ENCODE results near the gene FNDC11.

The FNDC11 gene

DNA sequence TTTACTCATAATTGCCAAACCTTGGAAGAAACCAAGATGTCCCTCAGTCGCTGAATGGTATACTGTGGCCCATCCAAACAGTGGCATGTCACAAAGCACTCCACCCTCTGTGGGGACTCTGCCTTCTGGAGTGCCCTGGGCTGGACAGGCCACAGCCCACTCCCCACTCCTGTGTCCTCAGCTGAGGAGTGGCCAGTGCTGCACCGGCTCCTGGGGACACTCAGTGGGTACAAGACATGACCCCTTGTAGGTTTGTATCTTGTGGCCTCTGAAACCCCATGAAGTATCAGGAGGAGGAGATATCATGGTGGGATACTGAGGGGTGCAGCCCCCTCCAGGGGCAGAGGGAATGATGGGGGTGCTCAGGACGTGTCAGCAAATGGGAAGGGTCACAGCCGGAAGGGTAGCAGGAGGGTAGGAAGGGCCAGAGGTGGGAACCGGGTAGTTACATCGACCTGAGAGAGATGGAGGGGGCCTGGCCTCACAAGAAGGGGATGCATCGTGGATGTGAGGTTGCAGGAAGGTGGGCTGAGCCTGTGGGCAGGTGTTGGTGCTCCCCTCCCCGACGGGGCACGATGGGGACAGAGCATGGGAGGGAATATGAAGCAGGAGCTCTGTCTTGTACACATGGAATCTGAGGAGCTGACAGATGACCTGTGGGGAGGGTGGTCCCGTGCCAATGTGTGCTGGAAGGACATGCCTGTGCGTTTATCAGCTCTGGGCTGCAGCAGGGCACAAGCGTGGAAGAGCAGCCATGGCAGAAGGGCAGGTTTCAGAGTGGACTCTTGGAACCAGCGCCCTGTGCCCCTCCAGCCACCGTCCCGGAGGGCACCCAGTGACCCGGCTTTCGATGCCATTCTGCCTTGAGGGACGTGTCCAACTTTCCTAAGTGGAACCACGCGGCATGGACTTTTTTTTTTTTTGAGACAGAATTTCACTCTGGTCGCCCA is 31.9 kb downstream of the FNDC11 start:
- no peak for TF ChIP-seq TAF1 (IDR thresholded peaks at IDR 0.05; ENCODE audit: borderline replicate concordance, insufficient read depth, low read length)

DNA sequence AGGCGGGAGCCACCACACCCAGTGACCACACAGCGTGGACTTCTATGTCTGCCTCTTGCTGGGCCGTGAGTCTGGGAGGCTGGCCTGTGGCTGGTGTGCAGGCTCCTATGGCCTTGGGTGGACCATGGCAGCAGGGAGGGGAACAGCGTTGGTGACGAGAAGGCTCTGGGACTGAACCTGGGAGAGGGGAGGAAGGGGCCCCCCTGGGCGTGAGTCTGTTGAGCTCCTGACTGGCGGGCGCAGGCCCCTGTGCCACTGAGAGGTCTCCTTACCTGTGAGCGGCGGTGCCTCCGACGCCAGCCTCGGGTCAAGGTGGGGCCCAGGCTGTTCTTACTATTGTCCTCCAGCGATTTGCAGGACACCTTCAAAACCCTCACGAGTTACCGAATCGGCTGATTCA is 32.8 kb downstream of the FNDC11 start:
- TF ChIP-seq FOXP2 (optimal IDR thresholded peaks at IDR 0.05; ENCODE audit: borderline replicate concordance, extremely low read depth, extremely low read length, insufficient read depth): no peak
- TF ChIP-seq, protein P1, sequence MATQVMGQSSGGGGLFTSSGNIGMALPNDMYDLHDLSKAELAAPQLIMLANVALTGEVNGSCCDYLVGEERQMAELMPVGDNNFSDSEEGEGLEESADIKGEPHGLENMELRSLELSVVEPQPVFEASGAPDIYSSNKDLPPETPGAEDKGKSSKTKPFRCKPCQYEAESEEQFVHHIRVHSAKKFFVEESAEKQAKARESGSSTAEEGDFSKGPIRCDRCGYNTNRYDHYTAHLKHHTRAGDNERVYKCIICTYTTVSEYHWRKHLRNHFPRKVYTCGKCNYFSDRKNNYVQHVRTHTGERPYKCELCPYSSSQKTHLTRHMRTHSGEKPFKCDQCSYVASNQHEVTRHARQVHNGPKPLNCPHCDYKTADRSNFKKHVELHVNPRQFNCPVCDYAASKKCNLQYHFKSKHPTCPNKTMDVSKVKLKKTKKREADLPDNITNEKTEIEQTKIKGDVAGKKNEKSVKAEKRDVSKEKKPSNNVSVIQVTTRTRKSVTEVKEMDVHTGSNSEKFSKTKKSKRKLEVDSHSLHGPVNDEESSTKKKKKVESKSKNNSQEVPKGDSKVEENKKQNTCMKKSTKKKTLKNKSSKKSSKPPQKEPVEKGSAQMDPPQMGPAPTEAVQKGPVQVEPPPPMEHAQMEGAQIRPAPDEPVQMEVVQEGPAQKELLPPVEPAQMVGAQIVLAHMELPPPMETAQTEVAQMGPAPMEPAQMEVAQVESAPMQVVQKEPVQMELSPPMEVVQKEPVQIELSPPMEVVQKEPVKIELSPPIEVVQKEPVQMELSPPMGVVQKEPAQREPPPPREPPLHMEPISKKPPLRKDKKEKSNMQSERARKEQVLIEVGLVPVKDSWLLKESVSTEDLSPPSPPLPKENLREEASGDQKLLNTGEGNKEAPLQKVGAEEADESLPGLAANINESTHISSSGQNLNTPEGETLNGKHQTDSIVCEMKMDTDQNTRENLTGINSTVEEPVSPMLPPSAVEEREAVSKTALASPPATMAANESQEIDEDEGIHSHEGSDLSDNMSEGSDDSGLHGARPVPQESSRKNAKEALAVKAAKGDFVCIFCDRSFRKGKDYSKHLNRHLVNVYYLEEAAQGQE (IDR thresholded peaks at IDR 0.05; ENCODE audit: insufficient read depth in 1 of 2, low read depth in 2 of 2, low read length in 2 of 2): no peak
- no peak for TF ChIP-seq SIN3A (IDR thresholded peaks at IDR 0.05; ENCODE audit: borderline replicate concordance, insufficient read depth, low read length)

DNA sequence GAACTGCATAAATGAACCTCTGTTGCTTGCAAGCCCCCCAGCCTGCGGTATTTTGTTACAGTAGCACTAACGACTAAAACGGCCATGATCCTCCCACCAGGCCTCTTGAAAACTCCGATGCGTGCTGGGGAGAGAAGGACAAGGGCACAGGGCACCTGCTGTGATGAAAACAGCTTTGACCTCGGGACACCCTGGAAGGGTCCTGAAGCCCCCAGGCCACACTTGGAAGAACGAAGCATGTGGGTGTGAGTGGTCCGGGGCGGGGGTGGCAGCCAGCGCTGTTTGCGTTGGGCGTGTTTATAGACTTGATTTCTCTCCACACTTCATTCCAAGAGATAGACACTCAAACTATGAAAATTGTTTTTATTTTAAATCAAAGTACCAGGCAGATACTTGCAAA is 33.3 kb downstream of the FNDC11 start:
- TF ChIP-seq POLR2AphosphoS5 (IDR thresholded peaks at IDR 0.05; ENCODE audit: low read depth, low read length): no peak
- TF ChIP-seq TAF1 (IDR thresholded peaks at IDR 0.05; ENCODE audit: borderline replicate concordance, insufficient read depth, low read length): no peak
- TF ChIP-seq FOXP2 (optimal IDR thresholded peaks at IDR 0.05; ENCODE audit: borderline replicate concordance, extremely low read depth, extremely low read length, insufficient read depth): no peak
- TF ChIP-seq SIN3A (IDR thresholded peaks at IDR 0.05; ENCODE audit: borderline replicate concordance, insufficient read depth, low read length): no peak
- TF ChIP-seq, protein P1 (IDR thresholded peaks at IDR 0.05; ENCODE audit: insufficient read depth in 1 of 2, low read depth in 2 of 2, low read length in 2 of 2): no peak

DNA sequence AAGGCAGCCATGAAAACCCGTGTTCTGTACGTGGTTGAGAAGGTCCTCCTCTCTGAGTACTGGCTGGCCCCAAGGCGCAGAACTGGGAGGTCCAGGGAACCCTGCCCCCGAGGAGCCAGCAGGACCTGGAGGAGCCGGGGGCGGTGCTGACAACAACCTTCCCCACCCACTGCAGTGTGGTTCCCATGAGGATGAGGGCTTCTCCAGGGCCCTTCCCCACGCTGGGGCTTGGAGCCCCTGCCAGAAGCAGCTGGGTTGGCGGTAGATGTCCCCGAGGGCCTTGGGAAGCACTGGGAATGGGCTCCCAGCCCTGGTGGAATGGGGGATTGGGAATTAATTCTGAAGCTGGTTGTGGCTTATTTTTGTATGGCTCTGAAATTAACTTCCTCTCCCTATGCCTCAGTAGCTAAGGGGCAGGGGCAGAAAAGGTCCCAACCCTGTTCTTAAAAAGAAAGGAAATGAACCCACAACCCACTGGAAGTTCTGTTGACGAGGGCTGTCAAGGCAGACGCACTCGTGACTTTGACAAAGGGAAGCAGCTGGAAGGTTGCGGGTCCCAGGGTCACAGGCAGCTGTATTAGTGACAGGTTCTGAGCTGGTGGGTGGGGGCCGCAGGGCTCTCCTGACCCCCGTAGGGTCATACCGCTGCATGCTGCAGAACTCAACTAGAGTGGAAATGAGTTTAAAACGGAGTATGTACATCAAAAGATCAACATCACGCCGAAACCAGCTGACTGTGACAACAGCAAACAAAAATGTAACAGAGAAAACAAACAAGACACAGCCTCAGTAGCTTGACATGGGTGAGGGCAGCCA is 34.0 kb downstream of the FNDC11 start:
- TF ChIP-seq POLR2AphosphoS5 (IDR thresholded peaks at IDR 0.05; ENCODE audit: low read depth, low read length) (no peak), FOXP2 (optimal IDR thresholded peaks at IDR 0.05; ENCODE audit: borderline replicate concordance, extremely low read depth, extremely low read length, insufficient read depth) (no peak), SIN3A (IDR thresholded peaks at IDR 0.05; ENCODE audit: borderline replicate concordance, insufficient read depth, low read length) (no peak), TAF1 (IDR thresholded peaks at IDR 0.05; ENCODE audit: borderline replicate concordance, insufficient read depth, low read length) (no peak)
- TF ChIP-seq, protein P1 (IDR thresholded peaks at IDR 0.05; ENCODE audit: insufficient read depth in 1 of 2, low read depth in 2 of 2, low read length in 2 of 2): no peak

DNA sequence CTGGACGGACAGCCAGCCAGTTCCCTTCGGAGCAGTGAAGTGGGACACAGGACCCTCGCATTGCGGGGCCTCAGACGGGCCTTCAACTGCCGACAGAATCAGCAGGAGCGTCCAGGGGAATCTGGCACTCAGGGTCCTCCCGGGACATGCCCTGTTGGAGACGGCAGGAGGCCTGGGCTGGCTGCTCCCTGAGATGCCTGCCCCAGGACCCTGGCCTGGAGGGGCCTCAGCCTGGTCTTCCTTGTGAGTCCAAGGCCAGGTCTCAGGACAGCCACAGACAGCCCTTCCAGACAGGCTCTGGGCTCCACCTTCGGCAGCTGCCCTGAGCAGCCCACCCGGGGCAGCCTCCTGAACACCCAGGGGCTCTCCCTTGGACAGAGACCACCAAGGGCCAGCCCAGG is 34.7 kb downstream of the FNDC11 start:
- no peak for TF ChIP-seq SIN3A (IDR thresholded peaks at IDR 0.05; ENCODE audit: borderline replicate concordance, insufficient read depth, low read length)
- TF ChIP-seq FOXP2 (optimal IDR thresholded peaks at IDR 0.05; ENCODE audit: borderline replicate concordance, extremely low read depth, extremely low read length, insufficient read depth): no peak
- TF ChIP-seq, protein P1 (IDR thresholded peaks at IDR 0.05; ENCODE audit: insufficient read depth in 1 of 2, low read depth in 2 of 2, low read length in 2 of 2): no peak
- TF ChIP-seq TAF1 (IDR thresholded peaks at IDR 0.05; ENCODE audit: borderline replicate concordance, insufficient read depth, low read length): no peak
- TF ChIP-seq POLR2AphosphoS5 (IDR thresholded peaks at IDR 0.05; ENCODE audit: low read depth, low read length): no peak

All from PFSK-1 (cell line).